GM18519 (cell line): ENCODE measurements around the gene POLA1.
A peak's percentile ranks its signal among the peaks of the same experiment; 100 is the strongest.
"Not testable (repeated sequence)": the region's sequence is repeated elsewhere in the genome, so short reads cannot be mapped to it uniquely, and the experiment has no call there.

ENCODE experiments used
- ATAC-seq: cut with Tn5 transposase; IDR thresholded peaks from one replicate; pipeline ENCODE4 v1.9.1; 2021; ENCODE audit warnings: mild to moderate bottlenecking, moderate library complexity; ENCODE audit not compliant: unreplicated experiment, low FRiP score

The POLA1 gene, protein sequence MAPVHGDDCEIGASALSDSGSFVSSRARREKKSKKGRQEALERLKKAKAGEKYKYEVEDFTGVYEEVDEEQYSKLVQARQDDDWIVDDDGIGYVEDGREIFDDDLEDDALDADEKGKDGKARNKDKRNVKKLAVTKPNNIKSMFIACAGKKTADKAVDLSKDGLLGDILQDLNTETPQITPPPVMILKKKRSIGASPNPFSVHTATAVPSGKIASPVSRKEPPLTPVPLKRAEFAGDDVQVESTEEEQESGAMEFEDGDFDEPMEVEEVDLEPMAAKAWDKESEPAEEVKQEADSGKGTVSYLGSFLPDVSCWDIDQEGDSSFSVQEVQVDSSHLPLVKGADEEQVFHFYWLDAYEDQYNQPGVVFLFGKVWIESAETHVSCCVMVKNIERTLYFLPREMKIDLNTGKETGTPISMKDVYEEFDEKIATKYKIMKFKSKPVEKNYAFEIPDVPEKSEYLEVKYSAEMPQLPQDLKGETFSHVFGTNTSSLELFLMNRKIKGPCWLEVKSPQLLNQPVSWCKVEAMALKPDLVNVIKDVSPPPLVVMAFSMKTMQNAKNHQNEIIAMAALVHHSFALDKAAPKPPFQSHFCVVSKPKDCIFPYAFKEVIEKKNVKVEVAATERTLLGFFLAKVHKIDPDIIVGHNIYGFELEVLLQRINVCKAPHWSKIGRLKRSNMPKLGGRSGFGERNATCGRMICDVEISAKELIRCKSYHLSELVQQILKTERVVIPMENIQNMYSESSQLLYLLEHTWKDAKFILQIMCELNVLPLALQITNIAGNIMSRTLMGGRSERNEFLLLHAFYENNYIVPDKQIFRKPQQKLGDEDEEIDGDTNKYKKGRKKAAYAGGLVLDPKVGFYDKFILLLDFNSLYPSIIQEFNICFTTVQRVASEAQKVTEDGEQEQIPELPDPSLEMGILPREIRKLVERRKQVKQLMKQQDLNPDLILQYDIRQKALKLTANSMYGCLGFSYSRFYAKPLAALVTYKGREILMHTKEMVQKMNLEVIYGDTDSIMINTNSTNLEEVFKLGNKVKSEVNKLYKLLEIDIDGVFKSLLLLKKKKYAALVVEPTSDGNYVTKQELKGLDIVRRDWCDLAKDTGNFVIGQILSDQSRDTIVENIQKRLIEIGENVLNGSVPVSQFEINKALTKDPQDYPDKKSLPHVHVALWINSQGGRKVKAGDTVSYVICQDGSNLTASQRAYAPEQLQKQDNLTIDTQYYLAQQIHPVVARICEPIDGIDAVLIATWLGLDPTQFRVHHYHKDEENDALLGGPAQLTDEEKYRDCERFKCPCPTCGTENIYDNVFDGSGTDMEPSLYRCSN (N-terminal part only)

DNA sequence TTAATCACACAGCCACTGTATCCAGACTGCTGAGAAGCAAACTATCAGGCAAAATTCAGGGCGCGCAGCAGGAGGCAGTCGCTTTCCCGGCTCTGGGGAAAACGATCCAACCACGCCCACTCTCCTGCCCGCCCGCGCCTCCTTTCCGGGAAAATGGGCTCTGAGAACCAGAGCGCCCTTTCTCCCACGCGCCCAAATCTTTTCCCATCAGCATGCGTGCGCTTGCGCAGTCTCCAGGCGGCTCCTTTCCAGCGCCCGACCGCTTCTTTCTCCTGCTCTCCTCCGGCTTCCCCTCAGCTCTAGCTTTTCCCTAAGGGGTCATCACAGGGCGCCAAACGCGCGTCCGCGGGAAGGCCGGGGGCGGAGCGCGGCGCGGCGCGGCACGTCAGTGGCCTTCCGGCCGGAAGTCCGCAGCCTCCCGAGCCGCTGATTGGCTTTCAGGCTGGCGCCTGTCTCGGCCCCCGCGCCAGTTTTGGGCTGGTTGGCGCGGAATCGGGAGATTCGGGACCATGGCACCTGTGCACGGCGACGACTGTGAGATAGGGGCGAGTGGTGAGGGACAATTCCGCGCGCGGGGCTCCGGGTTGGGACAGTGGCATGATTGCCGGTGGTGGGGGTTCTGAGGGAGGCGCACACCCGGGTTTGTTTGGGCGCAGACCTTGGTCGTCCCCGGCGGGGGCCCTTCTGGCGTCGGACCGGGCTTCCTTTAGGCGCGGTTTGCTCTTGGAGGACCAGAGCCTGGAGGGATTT, at the start of gene POLA1:
Gene POLA1, plus strand, starts transcription at position 466 of the 750 bp plus-strand sequence. Its CDS starts 44 bp downstream, at position 510.
- ATAC-seq: peak; percentile 96

DNA sequence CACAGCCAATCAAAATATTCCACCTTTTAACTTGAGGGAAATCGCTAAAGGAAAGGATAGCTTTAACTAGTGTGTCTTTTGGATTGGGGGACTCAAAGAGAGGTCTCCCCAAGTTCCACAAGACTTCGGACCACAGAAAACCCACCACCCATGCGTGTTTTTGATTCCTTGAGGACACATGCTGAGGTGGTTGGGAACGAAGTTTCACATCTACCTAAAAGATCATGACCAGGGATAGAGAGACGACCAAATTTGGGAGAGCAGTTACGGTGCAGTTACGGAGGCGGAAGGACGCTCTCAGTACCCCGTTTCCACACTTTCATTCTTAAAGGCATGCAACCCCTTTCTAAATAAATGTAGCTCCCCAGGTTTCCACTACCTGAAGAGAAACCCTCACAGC, 47.7 kb upstream of the POLA1 start:
- no peak for ATAC-seq

DNA sequence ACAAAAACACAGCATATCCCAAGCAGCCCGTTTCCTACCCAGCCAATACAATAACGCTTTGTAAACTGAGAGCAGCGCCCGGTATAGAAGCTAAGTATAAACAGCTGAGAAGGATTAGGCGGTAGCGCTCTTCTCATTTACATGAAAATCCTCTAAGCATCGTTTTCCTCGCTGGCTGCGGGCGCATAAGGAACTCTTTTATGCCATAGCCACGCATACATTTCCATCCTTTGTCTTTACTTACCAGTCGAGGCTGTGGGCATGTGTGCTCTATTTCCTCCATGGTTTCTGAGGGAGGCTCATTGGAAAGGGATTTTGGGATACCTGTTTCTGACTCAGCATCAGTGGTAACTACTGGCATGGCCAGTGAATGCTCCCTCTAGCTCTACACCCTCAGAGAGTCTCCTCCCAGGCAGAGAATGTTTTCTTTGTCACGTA, 47.0 kb upstream of the POLA1 start:
- ATAC-seq: no peak

DNA sequence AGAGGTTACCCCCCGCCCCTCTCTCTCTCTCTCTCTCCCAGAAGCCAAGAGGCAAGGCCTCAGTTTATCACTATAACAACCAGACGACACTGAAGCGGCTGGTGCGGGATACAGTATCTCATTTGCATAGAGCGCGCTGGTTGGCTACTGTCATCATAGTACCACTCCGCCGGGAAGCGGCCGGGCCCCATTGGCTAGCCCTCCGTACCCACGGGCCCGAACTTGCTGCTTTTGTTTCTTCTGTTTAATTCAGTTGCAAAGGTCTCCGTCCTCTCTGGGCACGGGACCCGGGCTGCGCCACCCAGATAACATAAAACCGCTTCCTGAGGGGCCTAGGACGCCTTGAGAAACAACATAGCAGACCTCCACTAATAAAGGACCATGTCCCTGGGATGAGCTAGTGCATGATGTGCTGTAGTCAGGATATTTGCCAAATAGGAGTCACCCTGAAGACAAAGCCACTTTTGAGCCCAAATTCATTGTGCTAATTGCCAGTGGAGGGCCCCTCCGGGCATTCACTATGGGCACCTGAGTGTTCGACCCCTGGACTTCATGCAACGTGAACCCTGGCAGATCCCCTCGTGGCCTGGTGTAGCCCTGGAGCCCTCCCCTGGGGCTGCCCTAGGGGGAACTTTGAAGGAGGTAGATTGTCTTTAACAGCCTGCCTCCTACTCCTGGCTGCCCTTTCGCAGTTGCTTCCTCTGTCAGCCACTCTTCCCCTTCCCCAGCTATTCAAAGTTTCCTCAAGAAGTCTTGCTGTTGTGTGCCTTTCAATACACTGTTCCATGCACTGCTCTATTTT, 46.3 kb upstream of the POLA1 start, which contains the start of gene PCYT1B:
Gene PCYT1B, minus strand, starts transcription at position 91 of the 802 bp plus-strand sequence. CDS start 242 bp downstream, outside the sequence.
- ATAC-seq: peak; percentile 97

DNA sequence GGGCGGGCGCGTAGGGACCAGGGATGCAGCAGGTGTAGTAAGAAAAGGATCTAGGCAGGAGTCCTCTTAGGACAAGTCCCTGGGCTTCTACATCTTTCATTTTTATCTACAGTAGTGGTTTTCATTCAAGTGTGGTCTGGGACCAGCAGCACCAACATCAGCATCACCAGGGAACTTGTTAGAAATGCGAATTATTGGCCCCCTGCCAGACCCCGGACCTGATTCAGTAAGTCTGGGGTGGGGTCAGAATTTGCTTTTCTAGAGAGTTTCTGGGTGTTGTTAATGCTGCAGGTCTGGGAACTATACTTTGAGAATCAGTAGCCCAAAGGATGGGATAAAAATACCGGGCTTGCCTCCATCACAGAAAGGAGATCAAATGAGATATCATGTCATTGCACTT, 45.2 kb upstream of the POLA1 start:
- no peak for ATAC-seq

DNA sequence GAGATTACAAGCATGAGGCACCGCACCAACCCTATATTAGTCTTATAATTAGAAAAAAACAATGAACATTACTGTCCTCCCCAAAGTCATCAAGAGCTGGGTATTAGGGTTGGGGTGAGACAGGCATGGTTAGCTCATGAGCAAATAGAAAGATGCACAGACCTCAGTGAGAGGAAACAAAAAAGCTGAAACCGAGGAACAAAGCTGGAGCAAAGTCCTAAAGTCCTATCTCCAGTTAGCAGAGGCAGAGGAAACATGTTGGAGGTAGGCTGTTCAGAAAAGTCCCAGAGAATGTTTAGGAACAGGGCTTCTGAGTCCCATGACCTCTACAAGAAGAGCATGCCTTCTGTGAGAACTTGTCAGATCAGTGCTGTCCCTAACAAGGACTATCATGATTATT, 41.9 kb upstream of the POLA1 start:
- ATAC-seq: no peak

DNA sequence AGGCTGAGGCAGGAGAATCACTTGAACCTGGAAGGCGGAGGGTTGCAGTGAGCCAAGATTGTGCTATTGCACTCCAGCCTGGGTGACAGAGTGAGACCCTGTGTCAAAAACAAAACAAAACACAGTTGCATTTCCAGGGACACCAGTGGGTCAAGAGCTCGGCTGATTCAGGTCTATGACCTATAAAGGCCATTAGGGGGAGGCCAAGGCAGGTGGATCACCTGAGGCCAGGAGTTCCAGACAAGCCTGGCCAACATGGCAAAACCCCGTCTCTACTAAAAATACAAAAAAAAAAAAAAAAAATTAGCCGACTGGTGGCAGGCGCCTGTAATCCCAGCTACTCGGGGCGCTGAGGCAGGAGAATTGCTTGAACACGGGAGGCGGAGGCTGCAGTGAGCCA, 38.0 kb upstream of the POLA1 start:
- not testable (repeated sequence) for ATAC-seq

DNA sequence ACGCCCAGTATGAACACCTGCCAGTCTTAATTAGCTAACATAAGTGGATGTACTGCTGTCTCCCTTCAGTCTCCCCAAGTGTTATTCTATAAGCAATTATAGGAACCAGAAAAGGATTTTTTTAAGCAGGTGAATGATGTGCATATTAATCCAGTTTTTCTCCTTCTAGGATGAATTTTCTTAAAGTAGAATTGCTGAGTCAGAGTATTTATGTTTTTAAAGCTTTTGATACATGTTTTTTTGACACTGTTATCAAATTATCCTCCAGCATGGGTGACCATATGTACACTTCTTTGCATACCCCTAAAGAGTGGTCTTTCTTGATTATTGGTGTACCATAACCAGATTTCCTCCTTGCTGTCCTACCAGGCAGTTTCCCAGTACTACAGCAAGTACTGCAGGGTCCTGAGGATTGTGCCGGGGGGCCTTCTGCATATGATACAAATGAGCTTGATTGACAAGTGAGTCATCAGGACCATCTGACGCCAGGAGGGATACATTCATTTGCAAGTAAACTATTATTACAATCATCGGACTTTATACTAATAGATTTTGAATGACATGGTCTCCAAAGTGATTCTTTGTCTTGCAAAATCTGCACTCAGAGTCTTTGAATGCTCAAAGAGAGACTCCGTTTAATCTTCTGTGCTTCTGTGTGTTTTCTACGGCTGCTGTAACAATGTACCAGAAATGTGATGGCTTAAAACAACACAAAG, 35.9 kb upstream of the POLA1 start:
- no peak for ATAC-seq

DNA sequence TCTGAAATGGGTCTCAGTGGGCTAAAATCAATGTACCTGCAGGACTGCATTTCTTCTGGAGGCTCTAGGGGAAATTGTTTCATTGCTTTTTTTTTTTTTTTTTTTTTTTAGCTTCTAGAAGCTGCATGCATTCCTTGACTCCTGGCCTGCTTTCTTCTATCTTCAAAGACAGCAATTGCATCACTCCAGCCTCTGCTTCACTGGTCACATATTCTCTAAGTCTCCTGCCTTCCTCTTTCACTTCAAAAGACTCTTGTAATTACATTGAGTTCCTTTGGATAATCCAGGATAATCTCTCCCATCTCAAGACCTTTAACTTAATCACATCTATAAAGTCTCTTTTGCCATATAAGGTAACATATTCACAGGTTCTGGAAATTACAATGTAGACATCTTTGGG, 35.3 kb upstream of the POLA1 start:
- ATAC-seq: no peak

DNA sequence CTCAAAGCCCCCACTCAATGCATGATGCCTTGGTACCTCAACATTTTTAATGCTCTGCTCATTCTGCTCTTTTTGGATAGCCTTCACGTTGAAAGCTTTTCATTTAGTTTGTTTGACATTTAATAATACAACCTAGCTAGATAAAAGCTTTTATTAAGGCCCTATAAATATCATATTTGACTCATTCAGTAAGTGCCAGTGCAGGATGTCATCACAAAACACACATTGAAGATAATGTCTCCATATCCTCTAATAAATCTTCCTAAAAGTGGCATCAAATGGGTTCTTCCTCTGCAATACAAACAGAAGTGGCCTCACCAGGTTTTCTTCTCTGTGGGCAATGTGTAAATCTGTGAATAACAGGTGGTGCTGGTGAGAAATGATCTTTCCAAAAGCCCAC, 34.6 kb upstream of the POLA1 start:
- no peak for ATAC-seq

DNA sequence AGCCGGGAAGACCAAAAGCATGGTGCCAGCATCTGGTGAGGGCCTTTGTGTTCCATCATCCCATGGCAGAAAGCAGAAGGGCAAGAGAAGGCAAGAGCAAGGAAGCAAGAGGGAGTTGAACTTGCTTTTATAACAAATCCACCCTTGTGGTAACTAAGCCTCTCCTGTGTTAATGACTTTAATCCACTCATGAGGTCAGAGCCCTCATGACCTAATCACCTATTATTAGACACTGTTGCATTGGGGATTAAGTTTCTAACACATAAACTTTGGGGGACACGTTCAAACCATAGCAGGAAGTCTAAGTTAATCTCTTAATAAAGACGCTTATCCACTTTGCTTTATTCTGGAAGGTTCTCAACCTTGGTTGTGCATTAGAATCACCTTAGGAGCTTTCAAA, 34.1 kb upstream of the POLA1 start:
- ATAC-seq: no peak

DNA sequence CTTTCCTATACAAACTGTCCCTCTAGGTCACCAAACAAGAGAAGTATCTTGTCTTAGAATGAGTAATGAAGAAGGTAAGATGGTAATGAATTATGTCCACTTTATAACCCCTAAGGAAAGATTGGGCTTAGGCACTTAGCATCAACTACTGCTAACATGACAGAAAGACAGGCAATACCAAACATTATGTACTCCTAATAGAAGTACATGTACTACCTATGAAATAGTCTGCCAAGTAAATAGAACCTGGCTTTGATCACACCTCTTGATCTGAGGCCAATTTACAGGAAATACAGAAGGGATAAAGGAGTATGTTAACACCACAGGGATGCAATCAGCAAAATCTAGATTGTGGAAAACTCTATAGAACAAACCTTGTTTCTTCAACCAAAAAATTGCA, 32.4 kb upstream of the POLA1 start:
- no peak for ATAC-seq

DNA sequence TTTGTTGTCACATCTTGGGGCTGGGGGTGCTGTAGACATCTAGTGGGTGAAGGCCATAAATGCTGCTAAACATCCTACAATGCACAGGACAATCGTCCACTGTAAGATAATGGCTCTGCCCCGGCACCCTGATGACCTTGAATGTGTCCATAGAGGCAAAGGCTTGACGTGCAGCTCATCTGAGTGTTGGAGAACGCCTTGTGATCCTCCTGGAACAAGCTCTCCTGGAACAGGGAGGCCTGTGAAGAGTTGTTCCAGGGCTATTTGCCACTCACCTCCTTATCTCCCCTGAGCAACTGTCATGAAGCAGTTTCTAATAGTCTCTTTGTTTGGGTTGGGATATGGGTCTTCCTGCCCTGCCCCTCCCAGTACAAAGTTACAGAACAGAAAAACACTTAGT, 31.4 kb upstream of the POLA1 start:
- ATAC-seq: no peak

DNA sequence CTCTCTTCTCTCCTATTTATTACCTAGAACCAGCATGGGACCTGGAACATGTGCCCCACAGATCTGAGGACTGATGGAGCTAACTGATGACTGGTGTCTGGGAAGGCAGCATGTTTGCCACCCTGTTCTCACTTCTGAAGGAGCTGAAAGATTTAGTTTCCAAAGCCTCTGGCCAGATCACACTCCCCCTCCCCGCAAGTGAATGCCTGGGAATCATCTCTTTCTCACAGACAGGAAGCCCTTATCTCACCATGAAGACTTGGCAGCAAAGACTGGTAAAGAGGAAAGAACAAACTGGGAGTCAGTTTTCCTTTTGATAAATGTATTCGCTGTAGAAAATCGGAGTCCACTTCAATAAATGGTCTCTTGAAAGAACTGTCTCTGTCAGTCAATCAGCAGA, 25.6 kb upstream of the POLA1 start:
- no peak for ATAC-seq

DNA sequence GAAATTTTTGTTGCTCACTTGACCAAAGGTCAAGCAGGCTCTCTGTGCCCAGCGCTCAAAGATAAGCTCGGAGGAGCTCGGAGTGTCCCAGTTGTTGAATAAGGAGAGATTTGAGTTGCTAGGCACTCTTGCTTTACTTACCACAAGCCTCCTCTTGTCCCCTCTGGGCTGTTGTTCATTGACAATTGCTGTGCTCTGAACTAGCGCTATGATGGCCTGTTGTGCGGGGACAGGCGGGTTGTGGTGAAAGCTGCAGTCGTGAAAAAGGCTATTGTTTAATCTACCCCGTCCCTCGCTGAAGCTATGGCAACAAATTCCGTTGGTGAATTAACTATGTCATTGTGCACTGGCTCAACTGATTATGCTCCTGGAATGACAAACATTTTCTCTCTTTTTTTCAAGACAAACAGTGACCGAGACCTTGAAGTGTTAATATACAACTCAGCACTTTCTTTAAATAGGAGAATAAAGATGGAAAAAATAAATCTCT, 21.0 kb upstream of the POLA1 start:
- no peak for ATAC-seq

DNA sequence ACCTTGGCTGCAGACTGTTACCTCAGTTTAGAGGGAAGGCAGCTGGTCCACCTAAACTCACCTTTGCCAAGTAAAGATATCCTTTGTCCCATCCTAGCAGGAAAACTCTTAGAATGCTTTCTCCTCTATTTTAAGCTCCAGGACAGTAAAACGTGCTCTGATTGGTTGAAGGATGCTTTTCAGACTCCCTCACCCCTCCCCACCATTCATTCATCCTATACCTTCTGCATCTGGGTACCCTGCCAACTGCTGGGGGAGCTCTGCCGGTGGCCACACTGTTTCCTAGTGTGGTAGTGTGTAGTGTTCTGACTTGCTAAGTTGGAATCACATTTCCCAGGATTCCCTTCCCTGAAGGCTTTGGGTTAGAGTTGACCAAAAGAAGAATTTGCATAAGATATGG, 20.3 kb upstream of the POLA1 start:
- ATAC-seq: no peak

DNA sequence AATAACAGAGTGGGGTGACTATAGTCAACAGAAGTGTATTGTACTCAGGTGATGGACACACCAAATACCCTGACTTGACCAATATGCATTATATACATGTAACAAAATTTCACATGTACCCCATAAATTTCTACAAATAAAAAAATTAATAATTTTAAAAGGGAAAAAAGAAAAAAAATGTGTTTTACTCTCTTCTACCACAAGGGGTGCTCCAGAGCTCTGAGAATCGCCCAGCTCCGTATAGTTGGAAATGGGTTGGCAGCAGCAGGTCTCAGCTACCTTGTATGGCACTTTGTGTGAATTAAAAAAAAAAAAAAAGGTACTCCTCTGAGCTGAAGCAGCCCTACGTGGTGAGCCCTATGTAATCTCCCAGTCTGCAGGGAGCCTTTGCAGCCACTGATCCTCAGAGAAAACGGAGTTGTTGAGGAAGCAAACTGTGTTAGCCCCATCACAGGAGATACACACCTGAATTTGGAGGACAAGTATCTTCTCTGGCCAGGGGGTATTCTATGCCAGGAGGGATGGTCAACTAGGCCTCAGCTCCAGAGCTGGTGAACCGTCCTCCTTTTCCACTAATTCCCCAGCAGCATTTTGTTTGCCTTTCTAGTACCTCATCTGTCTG, 17.2 kb upstream of the POLA1 start:
- ATAC-seq: no peak
